ENCODE measurements around the gene PMM2.

The PMM2 gene

GRCh38 chr16:8768692-8769091 lies 28.9 kb upstream of the PMM2 start:
- TF ChIP-seq REST (IDR thresholded peaks at IDR 0.05; ENCODE audit: insufficient read depth in 1 of 2, low read depth in 2 of 2, low read length in 2 of 2), result no peak
- no peak for TF ChIP-seq SIN3A (IDR thresholded peaks at IDR 0.05; ENCODE audit: borderline replicate concordance, insufficient read depth, low read length)
- TF ChIP-seq FOXP2 (optimal IDR thresholded peaks at IDR 0.05; ENCODE audit: borderline replicate concordance, extremely low read depth, extremely low read length, insufficient read depth), result no peak
- no peak for TF ChIP-seq POLR2AphosphoS5 (IDR thresholded peaks at IDR 0.05; ENCODE audit: low read depth, low read length)

- no peak for TF ChIP-seq FOXP2 (optimal IDR thresholded peaks at IDR 0.05; ENCODE audit: borderline replicate concordance, extremely low read depth, extremely low read length, insufficient read depth)
Measured at GRCh38 chr16:8773537-8773936, 24.1 kb upstream of the PMM2 start.

GRCh38 chr16:8774208-8774607 lies 23.4 kb upstream of the PMM2 start:
- TF ChIP-seq SIN3A (IDR thresholded peaks at IDR 0.05; ENCODE audit: borderline replicate concordance, insufficient read depth, low read length), result no peak
- no peak for TF ChIP-seq POLR2AphosphoS5 (IDR thresholded peaks at IDR 0.05; ENCODE audit: low read depth, low read length)
- no peak for TF ChIP-seq REST (IDR thresholded peaks at IDR 0.05; ENCODE audit: insufficient read depth in 1 of 2, low read depth in 2 of 2, low read length in 2 of 2)
- no peak for TF ChIP-seq TAF1 (IDR thresholded peaks at IDR 0.05; ENCODE audit: borderline replicate concordance, insufficient read depth, low read length)
- no peak for TF ChIP-seq FOXP2 (optimal IDR thresholded peaks at IDR 0.05; ENCODE audit: borderline replicate concordance, extremely low read depth, extremely low read length, insufficient read depth)

GRCh38 chr16:8775359-8775758 lies 22.3 kb upstream of the PMM2 start:
- TF ChIP-seq POLR2AphosphoS5 (IDR thresholded peaks at IDR 0.05; ENCODE audit: low read depth, low read length) (no peak), TAF1 (IDR thresholded peaks at IDR 0.05; ENCODE audit: borderline replicate concordance, insufficient read depth, low read length) (no peak), REST (IDR thresholded peaks at IDR 0.05; ENCODE audit: insufficient read depth in 1 of 2, low read depth in 2 of 2, low read length in 2 of 2) (no peak), SIN3A (IDR thresholded peaks at IDR 0.05; ENCODE audit: borderline replicate concordance, insufficient read depth, low read length) (no peak), FOXP2 (optimal IDR thresholded peaks at IDR 0.05; ENCODE audit: borderline replicate concordance, extremely low read depth, extremely low read length, insufficient read depth) (no peak)

GRCh38 chr16:8776129-8776584 lies 21.5 kb upstream of the PMM2 start:
- TF ChIP-seq TAF1 (IDR thresholded peaks at IDR 0.05; ENCODE audit: borderline replicate concordance, insufficient read depth, low read length), result no peak
- no peak for TF ChIP-seq POLR2AphosphoS5 (IDR thresholded peaks at IDR 0.05; ENCODE audit: low read depth, low read length)
- TF ChIP-seq FOXP2 (optimal IDR thresholded peaks at IDR 0.05; ENCODE audit: borderline replicate concordance, extremely low read depth, extremely low read length, insufficient read depth), result no peak
- no peak for TF ChIP-seq REST (IDR thresholded peaks at IDR 0.05; ENCODE audit: insufficient read depth in 1 of 2, low read depth in 2 of 2, low read length in 2 of 2)
- TF ChIP-seq SIN3A (IDR thresholded peaks at IDR 0.05; ENCODE audit: borderline replicate concordance, insufficient read depth, low read length), result no peak

All from PFSK-1 (cell line).